HG02588 (cell line): Measurements from ENCODE around the gene TCF19.

Source experiments
- ATAC-seq: cut with Tn5 transposase; IDR thresholded peaks from one replicate; pipeline ENCODE4 v1.9.1; 2021; ENCODE audit warnings: mild to moderate bottlenecking, moderate library complexity; ENCODE audit not compliant: unreplicated experiment

Gene TCF19

DNA sequence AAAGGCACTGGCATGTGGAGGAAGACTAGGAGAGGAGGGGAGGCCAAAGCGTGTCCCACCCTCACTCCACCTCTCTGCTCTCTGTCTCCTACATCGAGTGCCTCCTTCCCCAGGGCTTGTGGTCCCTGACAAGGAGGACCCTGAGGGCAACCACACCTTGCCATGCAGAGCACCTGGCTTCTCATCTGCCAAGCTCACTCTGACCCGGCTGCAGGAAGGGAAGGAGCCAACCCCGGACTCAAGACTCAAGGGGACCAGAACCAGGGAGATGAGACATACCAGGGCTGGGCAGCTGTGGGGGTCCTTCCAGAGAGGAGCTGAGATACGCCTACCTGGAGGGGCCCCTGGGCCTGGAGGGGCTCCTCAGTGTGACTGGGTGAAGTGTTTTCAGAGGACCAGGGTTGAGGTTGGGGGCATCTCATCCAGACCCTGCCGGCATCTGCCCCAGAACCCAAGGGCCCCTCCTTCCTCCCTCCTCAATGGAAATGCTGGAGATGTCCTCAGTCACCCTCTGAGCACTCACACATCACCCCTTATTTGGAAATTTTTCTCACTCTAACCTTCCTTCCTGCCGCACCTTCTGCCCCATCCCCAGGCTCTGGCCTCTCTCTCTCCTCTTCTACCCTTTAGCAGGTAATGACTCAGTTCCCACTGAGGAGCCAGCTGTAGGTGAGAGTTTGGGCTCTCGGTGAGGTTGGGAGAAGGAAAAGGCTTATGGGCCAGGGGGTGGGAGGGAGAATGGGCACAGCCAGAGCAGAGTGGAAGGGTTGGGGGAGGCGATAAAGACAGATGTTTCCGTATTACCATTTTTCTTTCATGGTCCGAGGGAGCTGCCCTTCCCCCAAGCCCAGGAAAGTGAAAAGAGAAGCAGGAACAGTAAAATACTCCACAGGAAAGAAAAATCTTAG is 44.1 kb downstream of the TCF19 start:
- no peak for ATAC-seq

DNA sequence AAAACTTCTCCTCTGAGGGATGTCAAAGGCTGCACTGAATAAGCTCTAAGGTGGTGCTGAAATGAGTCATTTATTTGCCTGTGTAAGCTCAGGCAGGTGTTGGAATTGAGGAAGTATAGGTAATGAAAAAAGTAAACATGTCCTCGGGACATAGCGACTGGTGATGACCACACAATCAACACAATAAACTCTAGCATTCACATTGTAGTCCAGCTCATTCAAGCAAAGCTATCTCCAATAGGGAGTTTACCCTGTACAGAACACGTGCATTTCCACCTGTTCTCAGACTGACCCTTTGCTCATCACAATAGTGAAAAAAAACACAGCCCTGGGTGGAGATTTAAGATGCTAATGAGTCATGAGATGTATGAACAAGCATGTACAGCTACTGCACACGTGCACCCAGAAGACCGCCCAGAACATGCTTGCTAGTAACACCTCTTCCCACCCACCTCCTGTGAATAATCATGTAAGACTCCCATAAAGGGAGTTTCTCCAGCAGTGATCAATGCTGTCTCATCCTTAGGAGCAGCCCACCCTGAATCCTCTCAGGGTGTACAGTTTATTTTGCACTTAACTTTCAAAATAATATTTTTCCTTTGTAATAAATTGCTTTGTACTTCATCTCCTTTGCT is 45.1 kb downstream of the TCF19 start:
- peak; percentile 57 for ATAC-seq

DNA sequence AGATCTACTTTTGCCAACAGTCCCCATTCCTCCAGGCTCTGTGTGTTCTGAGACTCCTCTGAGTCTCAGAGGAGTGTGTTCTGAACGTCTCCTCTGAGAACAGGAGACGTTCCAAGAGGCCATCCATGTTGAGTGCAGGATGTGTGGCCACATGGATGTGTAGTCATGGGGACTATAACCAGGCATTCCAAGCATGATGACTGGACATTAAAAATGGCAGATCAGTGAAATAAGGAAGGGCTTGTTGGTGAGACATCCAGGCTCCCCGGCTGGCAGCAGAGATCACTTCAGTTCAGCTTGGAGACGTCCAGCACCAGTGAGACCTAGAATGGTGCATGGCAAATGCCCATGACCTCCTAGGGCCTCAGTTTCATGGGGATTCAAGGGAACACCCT is 46.4 kb downstream of the TCF19 start:
- no peak for ATAC-seq

DNA sequence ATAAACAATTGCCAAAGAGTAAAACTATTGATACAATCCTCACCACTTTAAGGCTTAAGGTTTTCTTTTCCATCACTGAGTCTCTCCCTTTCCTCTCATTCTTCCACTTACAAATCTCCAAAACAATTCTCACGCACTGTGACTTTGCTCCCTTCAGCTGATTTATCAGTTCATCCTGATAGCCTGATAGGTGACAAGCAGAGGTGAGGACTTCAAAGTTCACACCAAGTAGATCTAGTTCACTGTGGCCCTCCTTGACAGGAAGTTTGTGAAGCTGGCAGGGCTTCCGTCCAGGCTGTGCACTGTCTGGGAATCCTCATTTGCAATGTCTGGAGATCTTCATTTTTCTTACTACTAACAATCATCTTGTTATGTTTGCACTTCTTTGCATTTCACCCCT is 47.2 kb downstream of the TCF19 start:
- ATAC-seq = no peak

DNA sequence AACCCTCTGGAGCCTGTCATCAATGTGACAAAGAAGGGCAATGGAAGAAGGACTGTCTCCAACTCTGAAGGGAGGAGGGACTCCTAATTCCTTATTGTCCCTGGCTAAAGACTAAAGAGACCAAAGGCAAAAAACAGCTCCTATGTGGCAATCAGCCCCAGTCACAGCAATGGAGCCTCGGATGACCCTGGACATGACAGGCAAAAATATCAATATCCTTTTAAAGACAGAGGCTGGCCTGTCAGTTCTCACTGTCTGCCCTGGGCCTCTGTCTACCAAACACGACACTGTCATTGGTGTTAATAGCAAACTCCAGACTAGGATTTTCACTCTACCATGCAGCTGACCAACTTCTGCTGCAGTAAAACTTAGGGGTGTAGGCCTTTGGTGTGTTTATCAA is 50.1 kb downstream of the TCF19 start:
- no peak for ATAC-seq

DNA sequence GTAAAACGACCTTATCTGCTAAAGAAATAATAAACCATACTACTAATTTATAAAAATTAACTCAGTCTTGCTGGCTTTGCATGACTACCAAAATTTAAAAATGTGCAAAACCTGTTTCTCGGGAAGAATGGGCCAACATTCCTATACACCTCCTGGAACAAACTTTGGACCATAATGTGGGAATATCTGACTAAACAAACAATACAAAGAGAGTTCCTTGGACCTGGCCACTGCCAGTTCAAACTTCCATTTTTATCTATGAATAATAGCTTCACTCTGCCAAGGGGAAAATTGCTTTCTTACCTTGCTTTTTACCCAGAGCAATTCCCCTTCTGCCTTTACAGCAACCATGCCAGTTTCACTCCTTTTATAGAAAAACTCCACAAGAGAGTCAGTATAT is 50.7 kb downstream of the TCF19 start:
- no peak for ATAC-seq

DNA sequence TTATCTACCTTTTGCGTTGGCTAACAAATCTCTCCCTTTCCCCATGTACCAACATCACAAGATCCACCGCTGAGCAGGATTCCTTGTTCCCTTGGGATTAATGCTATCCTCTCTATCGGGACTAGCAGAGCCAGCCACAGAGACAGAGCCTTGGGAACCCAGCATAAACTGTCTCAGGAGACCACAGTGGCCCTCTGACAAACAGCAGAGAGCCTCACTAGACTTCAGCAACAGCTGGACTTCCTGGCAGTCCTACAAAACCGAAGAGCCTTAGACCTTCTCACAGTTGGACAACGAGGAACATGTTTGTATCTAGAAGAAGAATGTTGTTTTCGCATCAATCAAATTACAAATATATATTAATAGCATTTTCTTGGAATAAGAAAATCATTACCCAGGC is 51.7 kb downstream of the TCF19 start:
- no peak for ATAC-seq

DNA sequence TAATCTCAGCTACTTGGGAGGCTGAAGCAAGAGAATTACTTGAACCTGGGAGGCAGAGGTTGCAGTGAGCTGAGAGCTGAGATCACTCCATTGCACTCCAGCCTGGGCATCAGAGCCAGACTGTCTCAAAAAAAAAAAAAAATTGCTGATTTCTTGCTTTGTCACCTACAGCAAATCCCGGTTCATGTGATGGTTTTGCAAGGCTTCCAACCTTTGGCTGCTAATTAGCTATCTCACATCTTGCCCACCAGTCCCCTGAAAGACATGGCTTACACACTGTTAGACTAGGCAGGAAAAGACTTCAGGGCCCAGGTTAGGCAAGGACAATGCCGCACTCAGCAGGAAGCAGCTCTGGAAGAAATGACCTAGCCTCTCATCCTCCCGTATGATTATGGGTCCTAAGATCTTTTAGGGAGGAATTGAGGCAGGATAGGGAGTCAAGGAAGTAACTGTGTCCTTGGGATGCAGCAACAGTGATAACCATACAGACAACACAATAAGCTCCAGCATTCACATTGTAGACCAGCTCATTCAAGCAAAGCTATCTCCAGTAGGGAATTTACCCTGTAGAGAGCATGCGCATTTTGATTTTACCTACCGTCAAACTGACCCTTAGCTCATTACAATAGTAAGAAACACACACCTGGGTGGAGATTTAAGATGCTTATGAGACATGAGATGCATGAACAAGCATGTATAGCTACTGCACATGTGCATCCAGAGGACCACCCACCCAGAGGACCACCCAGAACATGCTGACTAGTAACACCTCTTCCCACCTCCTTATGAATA is 52.5 kb downstream of the TCF19 start:
- ATAC-seq = no peak
